Measurements from ENCODE around the gene MAGI2.

The MAGI2 gene

GRCh38 chr7:78176171-78176570 lies 1277.3 kb downstream of the MAGI2 start:
- Histone ChIP-seq H3K4me2 (ENCODE audit: low read depth, low read length, poor library complexity, severe bottlenecking) (no peak overlapping the region), H3F3A (ENCODE audit: insufficient read depth) (no peaks in the 10 kb centered on the region), H3K79me2 (ENCODE audit: insufficient read depth, low read length) (no peaks in the 10 kb centered on the region), H3K4me3 (ENCODE audit: insufficient read depth, low read length, poor library complexity, severe bottlenecking) (no peak overlapping the region), H3K9ac (ENCODE audit: low read length) (no peak overlapping the region), H3K27ac (ENCODE audit: low read depth, low read length) (no peak overlapping the region), H3K27me3 (ENCODE audit: low read length) (peaks cover 3% of the 10 kb centered on the region; the same call in 1 of the 2 replicates), H3K36me3 (ENCODE audit: low read length) (no peaks in the 10 kb centered on the region), H2AFZ (ENCODE audit: low read depth, low read length, severe bottlenecking) (no peak overlapping the region), H4K20me1 (ENCODE audit: low read depth, low read length) (no peaks in the 10 kb centered on the region), H3K9me2 (replicated peaks; ENCODE audit: insufficient read depth, low read length) (no peaks in the 10 kb centered on the region), H3K9me3 (ENCODE audit: insufficient read depth, low read length) (no peaks in the 10 kb centered on the region)
- TF ChIP-seq EZH2phosphoT487 (conservative IDR thresholded peaks at IDR 0.05; ENCODE audit: low read length) (no peak), CTCF (IDR thresholded peaks at IDR 0.05; ENCODE audit: insufficient read depth, low read length, poor library complexity, severe bottlenecking) (no peak)

DNA sequence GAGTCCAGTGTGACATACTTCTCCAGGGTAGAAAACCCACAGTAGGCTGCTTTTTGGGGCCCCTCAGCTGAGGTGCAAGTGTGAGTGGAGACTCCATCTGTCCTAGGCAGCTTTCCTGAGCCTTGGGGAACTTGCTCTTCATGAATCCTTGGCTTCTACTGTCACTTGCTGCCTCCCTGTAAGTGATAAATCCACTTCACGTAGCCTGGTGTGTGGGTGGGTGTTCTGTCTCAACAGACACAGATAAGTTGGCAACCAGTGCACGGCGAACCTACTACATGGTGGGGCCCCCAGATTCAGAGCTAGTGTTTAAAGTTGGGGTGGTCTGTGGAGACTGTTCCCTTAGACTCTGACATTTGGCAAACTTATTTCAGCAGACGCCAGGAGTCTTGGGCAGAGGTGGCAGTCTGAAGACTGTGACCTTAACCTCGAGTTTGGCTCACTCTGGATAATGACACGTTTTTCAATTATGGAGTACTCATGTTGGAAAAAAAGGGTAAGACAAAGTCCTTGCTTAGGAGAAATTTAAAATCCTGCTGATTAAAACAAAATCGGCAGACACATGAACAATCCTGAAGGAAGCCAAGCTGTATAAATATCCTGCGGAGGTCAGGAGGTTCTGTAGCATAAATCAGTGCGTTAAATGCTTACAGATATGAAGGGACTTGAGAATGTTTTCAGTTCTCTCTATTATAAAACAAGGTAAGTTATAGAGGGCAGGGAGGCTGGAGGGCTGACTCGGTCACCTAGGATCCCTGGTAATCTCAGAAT lies 1278.0 kb downstream of the MAGI2 start:
- Histone ChIP-seq H3K9me3 (ENCODE audit: insufficient read depth, low read length) (no peaks in the 10 kb centered on the region), H3K4me2 (ENCODE audit: low read depth, low read length, poor library complexity, severe bottlenecking) (no peak overlapping the region), H3K9me2 (replicated peaks; ENCODE audit: insufficient read depth, low read length) (no peaks in the 10 kb centered on the region), H3K36me3 (ENCODE audit: low read length) (no peaks in the 10 kb centered on the region), H4K20me1 (ENCODE audit: low read depth, low read length) (no peaks in the 10 kb centered on the region), H3K27ac (ENCODE audit: low read depth, low read length) (no peak overlapping the region), H3K9ac (ENCODE audit: low read length) (no peak overlapping the region), H3K4me3 (ENCODE audit: insufficient read depth, low read length, poor library complexity, severe bottlenecking) (no peak overlapping the region), H2AFZ (ENCODE audit: low read depth, low read length, severe bottlenecking) (no peak overlapping the region), H3K79me2 (ENCODE audit: insufficient read depth, low read length) (no peaks in the 10 kb centered on the region), H3F3A (ENCODE audit: insufficient read depth) (no peaks in the 10 kb centered on the region), H3K27me3 (ENCODE audit: low read length) (peaks cover 3% of the 10 kb centered on the region; the same call in 1 of the 2 replicates)
- TF ChIP-seq CTCF (IDR thresholded peaks at IDR 0.05; ENCODE audit: insufficient read depth, low read length, poor library complexity, severe bottlenecking) (no peak), EZH2phosphoT487 (conservative IDR thresholded peaks at IDR 0.05; ENCODE audit: low read length) (no peak)

- Histone ChIP-seq H3K27ac (ENCODE audit: low read depth, low read length) (no peak overlapping the region), H3K36me3 (ENCODE audit: low read length) (no peaks in the 10 kb centered on the region), H3F3A (ENCODE audit: insufficient read depth) (no peaks in the 10 kb centered on the region), H4K20me1 (ENCODE audit: low read depth, low read length) (no peaks in the 10 kb centered on the region), H2AFZ (ENCODE audit: low read depth, low read length, severe bottlenecking) (no peak overlapping the region), H3K9ac (ENCODE audit: low read length) (no peak overlapping the region), H3K79me2 (ENCODE audit: insufficient read depth, low read length) (no peaks in the 10 kb centered on the region), H3K4me2 (ENCODE audit: low read depth, low read length, poor library complexity, severe bottlenecking) (no peak overlapping the region), H3K9me3 (ENCODE audit: insufficient read depth, low read length) (no peaks in the 10 kb centered on the region), H3K27me3 (ENCODE audit: low read length) (peaks cover 3% of the 10 kb centered on the region; the same call in 1 of the 2 replicates), H3K4me3 (ENCODE audit: insufficient read depth, low read length, poor library complexity, severe bottlenecking) (no peak overlapping the region), H3K9me2 (replicated peaks; ENCODE audit: insufficient read depth, low read length) (no peaks in the 10 kb centered on the region)
- TF ChIP-seq EZH2phosphoT487 (conservative IDR thresholded peaks at IDR 0.05; ENCODE audit: low read length): no peak
- no peak for TF ChIP-seq CTCF (IDR thresholded peaks at IDR 0.05; ENCODE audit: insufficient read depth, low read length, poor library complexity, severe bottlenecking)
Observed at GRCh38 chr7:78173666-78174065, 1279.8 kb downstream of the MAGI2 start.
